K562 (cell line): ENCODE results near the gene OSBPL10. TPM values are rescaled to one million over a fixed set of nuclear protein-coding genes. Genes with fewer than 3 reads are reported as not detected.

ENCODE experiments used
- ATAC-seq: fragments of 200-7000 bp; cut with Tn5 transposase; 3 replicates; pipeline ENCODE4 v1.9.1; 2020; ENCODE audit warnings: moderate library complexity
- BruUV-seq: library from RNA; stranded (reverse); fragments of 400-500 nt; replicated peaks from 2 replicates; lab custom pipeline; 2021; lab: Mats Ljungman, UMichigan
- CTCF ChIA-PET: fragments of 300-600 bp; formaldehyde crosslinking; extraction: SDS; loops from one replicate; lab custom pipeline; 2021; ENCODE audit warnings: low intra/inter-chr PET ratio; lab: Yijun Ruan, JAX
- POLR2A ChIA-PET: fragments of 300-600, 350-650 bp; sonication (Branson Sonifier 250); formaldehyde crosslinking; extraction: SDS; loops from one replicate; lab custom pipeline; 2021; ENCODE audit warnings: antibody characterized with exemption, inconsistent platforms; lab: Yijun Ruan, JAX
- DNase-seq, 4 experiments: peaks; one replicate each; pipeline versions ENCODE4 v3.0.0 to v3.0.0-alpha.2; 2011 to 2018; ENCODE audit warnings: low spot score in 3 of 4, mixed read lengths in 3 of 4; ENCODE audit errors: extremely low read depth in 1 of 4
- FAIRE-seq: peaks from 2 replicates; lab custom pipeline; 2011; peaks lifted over from hg19 to GRCh38; lab: Jason Lieb, UNC
- H2AFZ ChIP-seq: 2 replicates; pipeline ENCODE4 v1.6.0; 2011; ENCODE audit warnings: low read depth, low read length, control low read depth, inconsistent platforms
- H3K27ac ChIP-seq: fragments of 200-600 bp; 3 replicates; pipeline ENCODE4 v1.8.0; 2011; ENCODE audit warnings: low read depth, mild to moderate bottlenecking, control low read depth, inconsistent platforms, low read length, moderate library complexity, mixed read lengths; ENCODE audit errors: extremely low read depth
- H3K27me3 ChIP-seq, 2 experiments: fragments of 300-600 bp in 1 of 2; 2 replicates in 1 of 2; 3 replicates in 1 of 2; pipeline versions ENCODE4 v1.6.0 to v1.8.0; 2011; ENCODE audit warnings: inconsistent platforms in 2 of 2, low read length in 2 of 2, mild to moderate bottlenecking in 1 of 2, mixed read lengths in 1 of 2, moderate library complexity in 1 of 2; ENCODE audit not compliant: control insufficient read depth in 2 of 2, insufficient read depth in 2 of 2
- H3K36me3 ChIP-seq: fragments of 300-600 bp; 3 replicates; pipeline ENCODE4 v1.8.0; 2011; ENCODE audit warnings: mild to moderate bottlenecking, low read length, inconsistent platforms; ENCODE audit not compliant: control insufficient read depth, insufficient read depth
- H3K4me1 ChIP-seq, 2 experiments: fragments of 200-600 bp in 1 of 2; replicated peaks in 1 of 2; 2 replicates in 1 of 2; 3 replicates in 1 of 2; pipeline versions ENCODE4 v1.5.1 to v1.8.0; 2011; ENCODE audit warnings: inconsistent platforms in 2 of 2, low read length in 2 of 2, mild to moderate bottlenecking in 1 of 2, mixed read lengths in 1 of 2, moderate library complexity in 1 of 2; ENCODE audit not compliant: control insufficient read depth in 2 of 2, insufficient read depth in 2 of 2
- H3K4me2 ChIP-seq: 2 replicates; pipeline ENCODE4 v1.6.1; 2011; ENCODE audit warnings: low read length, control low read depth, inconsistent platforms, mixed read lengths; ENCODE audit not compliant: insufficient read depth
- H3K4me3 ChIP-seq: fragments of 200-600 bp; sonication (generic), shearing (Covaris generic); 2 replicates; pipeline ENCODE4 v1.5.1; 2016; ENCODE audit warnings: control low read depth, inconsistent platforms
- H3K79me2 ChIP-seq: fragments of 200-600 bp; 3 replicates; pipeline ENCODE4 v1.8.0; 2011; ENCODE audit warnings: low read length, inconsistent platforms; ENCODE audit not compliant: control insufficient read depth, insufficient read depth
- H3K9ac ChIP-seq, 2 experiments: 2 replicates each; pipeline versions ENCODE4 v1.6.0 to v1.6.1; 2011; ENCODE audit warnings: low read depth in 2 of 2, low read length in 2 of 2, control low read depth in 1 of 2, inconsistent platforms in 1 of 2, mild to moderate bottlenecking in 1 of 2, mixed read lengths in 1 of 2; ENCODE audit not compliant: insufficient read depth in 1 of 2
- H3K9me1 ChIP-seq: one replicate; pipeline ENCODE4 v1.6.0; 2011; ENCODE audit warnings: inconsistent platforms, mild to moderate bottlenecking, low read length, moderate library complexity; ENCODE audit not compliant: control insufficient read depth, insufficient read depth
- H3K9me3 ChIP-seq: replicated peaks from 2 replicates; pipeline ENCODE4 v1.5.1; 2011; ENCODE audit warnings: low read depth, low read length, inconsistent platforms; ENCODE audit not compliant: control insufficient read depth, insufficient read depth
- H4K20me1 ChIP-seq: replicated peaks from 2 replicates; pipeline ENCODE4 v1.6.1; 2011; ENCODE audit warnings: low read length, inconsistent platforms, mixed read lengths; ENCODE audit not compliant: control insufficient read depth, insufficient read depth
- CBFA2T3 ChIP-seq: fragments of 450-650 bp; IDR thresholded peaks from 2 replicates; pipeline ENCODE4 v1.6.1; 2017
- E2F3 ChIP-seq: fragments of 250-450 bp; sonication (Bioruptor Pico); IDR thresholded peaks from 2 replicates; pipeline ENCODE4 v1.4.0; 2020; ENCODE audit warnings: mild to moderate bottlenecking
- EP400 ChIP-seq: fragments of 450-650 bp; IDR thresholded peaks from 2 replicates; pipeline ENCODE4 v1.6.1; 2017; ENCODE audit warnings: antibody characterized with exemption, mild to moderate bottlenecking, moderate library complexity
- NFIC ChIP-seq: fragments of 450-650 bp; IDR thresholded peaks from 2 replicates; pipeline ENCODE4 v1.6.1; 2017; ENCODE audit warnings: mild to moderate bottlenecking, inconsistent platforms
- RBM15 ChIP-seq: fragments of 200-400 bp; formaldehyde crosslinking; IDR thresholded peaks from 2 replicates; pipeline ENCODE4 v1.6.1; 2018; ENCODE audit warnings: mild to moderate bottlenecking, low read length, moderate library complexity; ENCODE audit not compliant: insufficient read depth
- ZNF212 ChIP-seq: fragments of 450-650 bp; formaldehyde crosslinking; IDR thresholded peaks from 2 replicates; pipeline ENCODE4 v1.4.0; 2020; ENCODE audit warnings: mild to moderate bottlenecking
- WGBS: fragments of 100-300 bp; shearing (Covaris generic); methylation state at CpG from one replicate; pipeline ENCODE4 v1.1.6; 2016; ENCODE audit warnings: low coverage, mixed read lengths; ENCODE audit not compliant: insufficient coverage; ENCODE audit errors: missing lambda C conversion rate; 5-methylcytosine and 5-hydroxymethylcytosine counted together
- in situ Hi-C: fragments of 300-500 bp; cut with MboI; formaldehyde crosslinking; loops from 4 replicates; pipeline ENCODE4 v1.15.0; 2018; ENCODE audit warnings: inconsistent platforms, mixed read lengths
- intact Hi-C: fragments of 100-400 bp; cut with micrococcal nuclease; formaldehyde crosslinking; loops from 2 replicates; pipeline ENCODE4 v1.14.2; 2022
- polyA plus RNA-seq, 8 experiments: library from polyadenylated mRNA; depleted of rRNA in 4 of 8; stranded (reverse) in 5 of 8; unstranded in 3 of 8; fragments of >200 nt; fragmentation: Nextera tagmentation in 2 of 8; fragmentation: Illumina TruSeq in 1 of 8; extraction: Ambion mirVana in 2 of 8; extraction: Trizol in 1 of 8; gene quantifications; 2 replicates each; pipeline versions ENCODE4 v1.2.1 to v1.2.3, GENCODE V29; 2011 to 2014; ENCODE audit warnings: inconsistent platforms in 1 of 8, missing spikeins in 1 of 8
- total RNA-seq, 7 experiments: library from RNA; depleted of rRNA in 6 of 7; stranded (reverse); fragments of >200 nt in 6 of 7; fragmentation: Illumina TruSeq in 2 of 7; extraction: Trizol in 2 of 7; gene quantifications; 2 replicates each; pipeline versions ENCODE4 v1.2.1 to v1.2.3, GENCODE V29; 2011 to 2021; ENCODE audit warnings: low replicate concordance in 1 of 7
- TF ChIP-seq, protein P1 (sequence below): sonication (generic); IDR thresholded peaks from 2 replicates; pipeline ENCODE4 v1.6.1; 2016
- TF ChIP-seq, protein P2 (sequence below): IDR thresholded peaks from 3 replicates; pipeline ENCODE4 v1.6.1; 2011; ENCODE audit warnings: borderline replicate concordance, mild to moderate bottlenecking, moderate library complexity; ENCODE audit not compliant: insufficient read length; ENCODE audit errors: extremely low read depth
- TF ChIP-seq, protein P3 (sequence below): fragments of 200-400 bp; formaldehyde crosslinking; IDR thresholded peaks from 2 replicates; pipeline ENCODE4 v1.6.1; 2017; ENCODE audit warnings: mild to moderate bottlenecking, low read depth, low read length, moderate library complexity
- TF ChIP-seq, protein P4 (sequence below): fragments of 250-450 bp; sonication (Bioruptor Pico); IDR thresholded peaks from 2 replicates; pipeline ENCODE4 v1.5.0; 2020; ENCODE audit warnings: mild to moderate bottlenecking, borderline replicate concordance

Gene OSBPL10
- total and polyA plus RNA-seq, 9 of the 15 experiments (the other 6 are each of a cell fraction or from before 2014, with no cell fraction given): 0.03 to 0.19 (median 0.14) TPM; not detected in 2

DNA sequence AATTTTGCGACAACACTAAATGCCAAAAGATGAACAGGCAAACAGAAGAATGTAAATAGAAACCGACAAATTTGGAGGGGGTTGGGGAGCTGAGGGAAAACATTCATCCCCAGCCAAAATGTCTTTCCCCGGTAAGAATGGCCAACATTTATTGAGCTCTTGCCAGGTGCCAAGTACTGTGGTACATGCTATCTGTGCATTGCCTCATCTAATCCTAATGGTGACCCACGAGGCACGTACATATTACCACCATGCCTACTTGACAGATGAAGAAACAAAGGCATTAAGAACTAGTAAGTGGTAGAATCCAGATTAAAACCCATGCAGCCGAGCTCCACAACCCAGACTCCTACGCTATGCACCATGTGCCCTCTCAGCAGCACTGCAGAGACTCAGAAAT, 242.7 kb downstream of the OSBPL10 start (continued):
- TF ChIP-seq E2F3 (CRISPR knock-in tag): no peak

DNA sequence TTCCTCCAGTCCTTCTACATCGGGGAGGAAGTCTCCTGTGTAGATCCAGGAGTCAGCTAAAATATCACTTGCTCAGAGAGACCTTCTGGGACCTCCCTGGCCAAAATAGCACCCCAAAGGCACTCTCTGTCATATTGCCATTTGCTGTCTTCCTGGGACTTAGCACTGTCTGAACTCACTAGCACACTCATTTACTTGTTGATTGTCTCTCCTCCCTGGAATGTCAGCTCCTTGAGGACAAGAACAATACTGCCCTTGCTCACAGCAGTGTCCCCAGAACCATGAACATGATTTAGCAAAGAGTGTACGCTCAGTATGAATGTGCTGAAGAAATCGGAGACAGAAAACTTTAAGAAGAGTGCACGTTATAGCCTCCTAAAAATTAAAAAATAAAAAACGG, 245.4 kb downstream of the OSBPL10 start:
- no peaks in the 10 kb centered on the region for H3K9me1 ChIP-seq
- peaks cover 2 to 9% of the 10 kb centered on the region in 2 experiments; a peak in 3 of 5 replicates for H3K27me3 ChIP-seq
- ATAC-seq (no peak), DNase-seq (no peak), FAIRE-seq (no peak)
- H3K27ac ChIP-seq: no peak overlapping the region
- no TSS peak for BruUV-seq
- H3K36me3 ChIP-seq: no peaks in the 10 kb centered on the region
- no peak overlapping the region for H2AFZ ChIP-seq
- no peak overlapping the region for H3K9ac ChIP-seq
- intact Hi-C loops: no loop called here
- H4K20me1 ChIP-seq: no peaks in the 10 kb centered on the region
- 1% methylated on average over 5 of the region's 5 CpGs for WGBS
- no peaks in the 10 kb centered on the region for H3K79me2 ChIP-seq
- TF ChIP-seq RBM15 (no peak), CBFA2T3 (no peak), NFIC (no peak), ZNF212 (CRISPR knock-in tag) (no peak), EP400 (no peak)
- TF ChIP-seq, protein P1, sequence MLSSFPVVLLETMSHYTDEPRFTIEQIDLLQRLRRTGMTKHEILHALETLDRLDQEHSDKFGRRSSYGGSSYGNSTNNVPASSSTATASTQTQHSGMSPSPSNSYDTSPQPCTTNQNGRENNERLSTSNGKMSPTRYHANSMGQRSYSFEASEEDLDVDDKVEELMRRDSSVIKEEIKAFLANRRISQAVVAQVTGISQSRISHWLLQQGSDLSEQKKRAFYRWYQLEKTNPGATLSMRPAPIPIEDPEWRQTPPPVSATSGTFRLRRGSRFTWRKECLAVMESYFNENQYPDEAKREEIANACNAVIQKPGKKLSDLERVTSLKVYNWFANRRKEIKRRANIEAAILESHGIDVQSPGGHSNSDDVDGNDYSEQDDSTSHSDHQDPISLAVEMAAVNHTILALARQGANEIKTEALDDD: no peak
- TF ChIP-seq, protein P2, sequence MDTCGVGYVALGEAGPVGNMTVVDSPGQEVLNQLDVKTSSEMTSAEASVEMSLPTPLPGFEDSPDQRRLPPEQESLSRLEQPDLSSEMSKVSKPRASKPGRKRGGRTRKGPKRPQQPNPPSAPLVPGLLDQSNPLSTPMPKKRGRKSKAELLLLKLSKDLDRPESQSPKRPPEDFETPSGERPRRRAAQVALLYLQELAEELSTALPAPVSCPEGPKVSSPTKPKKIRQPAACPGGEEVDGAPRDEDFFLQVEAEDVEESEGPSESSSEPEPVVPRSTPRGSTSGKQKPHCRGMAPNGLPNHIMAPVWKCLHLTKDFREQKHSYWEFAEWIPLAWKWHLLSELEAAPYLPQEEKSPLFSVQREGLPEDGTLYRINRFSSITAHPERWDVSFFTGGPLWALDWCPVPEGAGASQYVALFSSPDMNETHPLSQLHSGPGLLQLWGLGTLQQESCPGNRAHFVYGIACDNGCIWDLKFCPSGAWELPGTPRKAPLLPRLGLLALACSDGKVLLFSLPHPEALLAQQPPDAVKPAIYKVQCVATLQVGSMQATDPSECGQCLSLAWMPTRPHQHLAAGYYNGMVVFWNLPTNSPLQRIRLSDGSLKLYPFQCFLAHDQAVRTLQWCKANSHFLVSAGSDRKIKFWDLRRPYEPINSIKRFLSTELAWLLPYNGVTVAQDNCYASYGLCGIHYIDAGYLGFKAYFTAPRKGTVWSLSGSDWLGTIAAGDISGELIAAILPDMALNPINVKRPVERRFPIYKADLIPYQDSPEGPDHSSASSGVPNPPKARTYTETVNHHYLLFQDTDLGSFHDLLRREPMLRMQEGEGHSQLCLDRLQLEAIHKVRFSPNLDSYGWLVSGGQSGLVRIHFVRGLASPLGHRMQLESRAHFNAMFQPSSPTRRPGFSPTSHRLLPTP: no peak
- TF ChIP-seq, protein P3, sequence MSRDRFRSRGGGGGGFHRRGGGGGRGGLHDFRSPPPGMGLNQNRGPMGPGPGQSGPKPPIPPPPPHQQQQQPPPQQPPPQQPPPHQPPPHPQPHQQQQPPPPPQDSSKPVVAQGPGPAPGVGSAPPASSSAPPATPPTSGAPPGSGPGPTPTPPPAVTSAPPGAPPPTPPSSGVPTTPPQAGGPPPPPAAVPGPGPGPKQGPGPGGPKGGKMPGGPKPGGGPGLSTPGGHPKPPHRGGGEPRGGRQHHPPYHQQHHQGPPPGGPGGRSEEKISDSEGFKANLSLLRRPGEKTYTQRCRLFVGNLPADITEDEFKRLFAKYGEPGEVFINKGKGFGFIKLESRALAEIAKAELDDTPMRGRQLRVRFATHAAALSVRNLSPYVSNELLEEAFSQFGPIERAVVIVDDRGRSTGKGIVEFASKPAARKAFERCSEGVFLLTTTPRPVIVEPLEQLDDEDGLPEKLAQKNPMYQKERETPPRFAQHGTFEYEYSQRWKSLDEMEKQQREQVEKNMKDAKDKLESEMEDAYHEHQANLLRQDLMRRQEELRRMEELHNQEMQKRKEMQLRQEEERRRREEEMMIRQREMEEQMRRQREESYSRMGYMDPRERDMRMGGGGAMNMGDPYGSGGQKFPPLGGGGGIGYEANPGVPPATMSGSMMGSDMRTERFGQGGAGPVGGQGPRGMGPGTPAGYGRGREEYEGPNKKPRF: no peak
- TF ChIP-seq, protein P4, sequence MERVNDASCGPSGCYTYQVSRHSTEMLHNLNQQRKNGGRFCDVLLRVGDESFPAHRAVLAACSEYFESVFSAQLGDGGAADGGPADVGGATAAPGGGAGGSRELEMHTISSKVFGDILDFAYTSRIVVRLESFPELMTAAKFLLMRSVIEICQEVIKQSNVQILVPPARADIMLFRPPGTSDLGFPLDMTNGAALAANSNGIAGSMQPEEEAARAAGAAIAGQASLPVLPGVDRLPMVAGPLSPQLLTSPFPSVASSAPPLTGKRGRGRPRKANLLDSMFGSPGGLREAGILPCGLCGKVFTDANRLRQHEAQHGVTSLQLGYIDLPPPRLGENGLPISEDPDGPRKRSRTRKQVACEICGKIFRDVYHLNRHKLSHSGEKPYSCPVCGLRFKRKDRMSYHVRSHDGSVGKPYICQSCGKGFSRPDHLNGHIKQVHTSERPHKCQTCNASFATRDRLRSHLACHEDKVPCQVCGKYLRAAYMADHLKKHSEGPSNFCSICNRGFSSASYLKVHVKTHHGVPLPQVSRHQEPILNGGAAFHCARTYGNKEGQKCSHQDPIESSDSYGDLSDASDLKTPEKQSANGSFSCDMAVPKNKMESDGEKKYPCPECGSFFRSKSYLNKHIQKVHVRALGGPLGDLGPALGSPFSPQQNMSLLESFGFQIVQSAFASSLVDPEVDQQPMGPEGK (CRISPR knock-in tag): no peak
- no peaks in the 10 kb centered on the region for H3K4me1 ChIP-seq
- H3K4me3 ChIP-seq: no peak overlapping the region
- in situ Hi-C loops: no loop called here
- H3K4me2 ChIP-seq: no peak overlapping the region
- H3K9me3 ChIP-seq: no peaks in the 10 kb centered on the region
- ChIA-PET POLR2A (no interaction called here), CTCF (no interaction called here)
